IPS-NIHi7 (cell line): ENCODE results near the gene CCDC88C.
A peak's percentile ranks its signal among the peaks of the same experiment; 100 is the strongest.

ENCODE experiments used
- DNase-seq: peaks from one replicate; pipeline ENCODE4 v3.0.0; 2012; ENCODE audit warnings: mixed read lengths; ENCODE audit errors: extremely low spot score

The CCDC88C gene

GRCh38 chr14:91364524-91365270, 52.9 kb downstream of the CCDC88C start:
- DNase-seq: no peak

- no peak for DNase-seq
Observed at GRCh38 chr14:91363776-91364523, 53.7 kb downstream of the CCDC88C start.

- no peak for DNase-seq
Observed at GRCh38 chr14:91361233-91361811, 56.3 kb downstream of the CCDC88C start.

- DNase-seq: no peak
Observed at GRCh38 chr14:91360490-91361232, 57.0 kb downstream of the CCDC88C start.

GRCh38 chr14:91358654-91359220, 58.9 kb downstream of the CCDC88C start:
- no peak for DNase-seq

- DNase-seq: no peak
Observed at GRCh38 chr14:91358025-91358319, 59.6 kb downstream of the CCDC88C start.

- DNase-seq: no peak
Observed at GRCh38 chr14:91357272-91358024, 60.2 kb downstream of the CCDC88C start.

- no peak for DNase-seq
Observed at GRCh38 chr14:91356181-91356763, 61.3 kb downstream of the CCDC88C start.

GRCh38 chr14:91354979-91355685, 62.5 kb downstream of the CCDC88C start:
- DNase-seq: peak; percentile 85

GRCh38 chr14:91354221-91354916, 63.3 kb downstream of the CCDC88C start:
- no peak for DNase-seq

- DNase-seq: no peak
Observed at GRCh38 chr14:91352728-91353692, 64.6 kb downstream of the CCDC88C start.

GRCh38 chr14:91352053-91352452, 65.6 kb downstream of the CCDC88C start:
- no peak for DNase-seq

GRCh38 chr14:91351512-91351862, 66.1 kb downstream of the CCDC88C start:
- DNase-seq: no peak

- no peak for DNase-seq
Observed at GRCh38 chr14:91350813-91351511, 66.7 kb downstream of the CCDC88C start.

- DNase-seq: no peak
Observed at GRCh38 chr14:91350483-91350812, 67.2 kb downstream of the CCDC88C start.

- DNase-seq: no peak
Observed at GRCh38 chr14:91349481-91350074, 68.0 kb downstream of the CCDC88C start.

- no peak for DNase-seq
Observed at GRCh38 chr14:91348845-91349465, 68.7 kb downstream of the CCDC88C start.
